Liver (tissue), 9 donors: ENCODE data around the gene UAP1. TPM values are rescaled to one million over a fixed set of nuclear protein-coding genes. Genes with fewer than 3 reads are reported as not detected.

Source experiments
- DNase-seq: peaks from one replicate; pipeline ENCODE4 v3.0.0-alpha.2; 2017; ENCODE audit warnings: low spot score
- H3K27ac ChIP-seq, 2 donors: one replicate each; pipeline ENCODE4 v1.7.0; 2013; ENCODE audit warnings: inconsistent platforms in 2 of 2, low read length in 2 of 2, control low read depth in 1 of 2, low read depth in 1 of 2, mild to moderate bottlenecking in 1 of 2
- H3K27me3 ChIP-seq, 4 donors: one replicate each; pipeline versions ENCODE4 v1.6.1 to v1.7.0; 2013; ENCODE audit warnings: low read length in 3 of 4, inconsistent platforms in 1 of 4, mild to moderate bottlenecking in 1 of 4, moderate library complexity in 1 of 4; ENCODE audit not compliant: control insufficient read depth in 4 of 4, insufficient read depth in 4 of 4
- H3K36me3 ChIP-seq, 4 donors: one replicate each; pipeline versions ENCODE4 v1.6.1 to v1.7.0; 2013; ENCODE audit warnings: low read length in 3 of 4, mild to moderate bottlenecking in 3 of 4, low read depth in 1 of 4, moderate library complexity in 1 of 4; ENCODE audit not compliant: control insufficient read depth in 4 of 4, insufficient read depth in 3 of 4
- H3K4me1 ChIP-seq, 4 donors: one replicate each; pipeline versions ENCODE4 v1.6.1 to v1.7.0; 2013; ENCODE audit warnings: low read length in 3 of 4, mild to moderate bottlenecking in 3 of 4, moderate library complexity in 1 of 4; ENCODE audit not compliant: control insufficient read depth in 4 of 4, insufficient read depth in 4 of 4
- H3K4me3 ChIP-seq, 3 donors: one replicate each; pipeline versions ENCODE4 v1.6.1 to v1.7.0; 2013; ENCODE audit warnings: low read length in 3 of 3, control low read depth in 1 of 3, low read depth in 1 of 3, mild to moderate bottlenecking in 1 of 3
- H3K9ac ChIP-seq, 2 donors: one replicate each; pipeline ENCODE4 v1.7.0; 2013; ENCODE audit warnings: low read length in 2 of 2, mild to moderate bottlenecking in 2 of 2, moderate library complexity in 2 of 2, control low read depth in 1 of 2, low read depth in 1 of 2
- H3K9me3 ChIP-seq, 4 donors: one replicate each; pipeline versions ENCODE4 v1.6.1 to v1.7.0; 2013; ENCODE audit warnings: low read length in 3 of 4; ENCODE audit not compliant: control insufficient read depth in 4 of 4
- ATF3 ChIP-seq: IDR thresholded peaks from 2 replicates; pipeline ENCODE4 v1.6.1; 2016; ENCODE audit warnings: antibody characterized with exemption
- CTCF ChIP-seq: fragments of 150-350 bp; IDR thresholded peaks from 2 replicates; pipeline ENCODE4 v1.5.1; 2017; ENCODE audit warnings: improper control_type of control experiment, low read depth, low read length; ENCODE audit not compliant: missing input control
- EGR1 ChIP-seq, 2 donors: IDR thresholded peaks; 2 replicates each; pipeline ENCODE4 v1.6.1; 2016 to 2018; ENCODE audit warnings: antibody characterized with exemption in 2 of 2, low read depth in 2 of 2
- FOXA1 ChIP-seq: IDR thresholded peaks from 2 replicates; pipeline ENCODE4 v1.6.1; 2016; ENCODE audit warnings: antibody characterized with exemption
- FOXA2 ChIP-seq: IDR thresholded peaks from 2 replicates; pipeline ENCODE4 v1.6.1; 2016; ENCODE audit warnings: antibody characterized with exemption
- GABPA ChIP-seq, 2 donors: IDR thresholded peaks in 1 of 2; conservative IDR thresholded peaks in 1 of 2; 2 replicates each; pipeline ENCODE4 v1.6.1; 2016; ENCODE audit warnings: antibody characterized with exemption in 2 of 2, mild to moderate bottlenecking in 1 of 2, moderate library complexity in 1 of 2
- HNF4A ChIP-seq, 2 donors: conservative IDR thresholded peaks; 2 replicates each; pipeline ENCODE4 v1.6.1; 2016; ENCODE audit warnings: antibody characterized with exemption in 2 of 2, mild to moderate bottlenecking in 2 of 2
- HNF4G ChIP-seq: IDR thresholded peaks from 2 replicates; pipeline ENCODE4 v1.6.1; 2016; ENCODE audit warnings: antibody characterized with exemption
- JUND ChIP-seq, 2 donors: IDR thresholded peaks; 2 replicates each; pipeline ENCODE4 v1.6.1; 2016; ENCODE audit warnings: antibody characterized with exemption in 2 of 2
- MAX ChIP-seq: IDR thresholded peaks from 2 replicates; pipeline ENCODE4 v1.6.1; 2016; ENCODE audit warnings: antibody characterized with exemption
- NR2F2 ChIP-seq: IDR thresholded peaks from 2 replicates; pipeline ENCODE4 v1.6.1; 2016; ENCODE audit warnings: antibody characterized with exemption
- RAD21 ChIP-seq, 2 donors: IDR thresholded peaks; 2 replicates each; pipeline ENCODE4 v1.6.1; 2016; ENCODE audit warnings: antibody characterized with exemption in 2 of 2, mild to moderate bottlenecking in 2 of 2
- RXRA ChIP-seq, 2 donors: IDR thresholded peaks; 2 replicates each; pipeline ENCODE4 v1.6.1; 2017 to 2018; ENCODE audit warnings: antibody characterized with exemption in 2 of 2, mild to moderate bottlenecking in 1 of 2
- SP1 ChIP-seq: IDR thresholded peaks from 2 replicates; pipeline ENCODE4 v1.6.1; 2018; ENCODE audit warnings: antibody characterized with exemption, mild to moderate bottlenecking
- TAF1 ChIP-seq: conservative IDR thresholded peaks from 2 replicates; pipeline ENCODE4 v1.6.1; 2016; ENCODE audit warnings: antibody characterized with exemption, mild to moderate bottlenecking
- YY1 ChIP-seq: IDR thresholded peaks from 2 replicates; pipeline ENCODE4 v1.6.1; 2016; ENCODE audit warnings: antibody characterized with exemption, mild to moderate bottlenecking
- WGBS: extraction: QIAGEN DNeasy Blood & Tissue Kit; methylation state at CpG from one replicate; pipeline ENCODE4 v1.1.7; 2013; 5-methylcytosine and 5-hydroxymethylcytosine counted together
- polyA plus RNA-seq, 2 donors: library from polyadenylated mRNA; stranded (reverse) in 1 of 2; unstranded in 1 of 2; fragments of 200-250 nt in 1 of 2; fragments of >200 nt in 1 of 2; fragmentation: Nextera tagmentation in 1 of 2; extraction: Ambion mirVana in 1 of 2; gene quantifications; one replicate each; pipeline versions ENCODE4 v1.2.1 to v1.2.3, GENCODE V29; 2013 to 2015
- total RNA-seq, 2 donors: library from RNA; depleted of rRNA; stranded (reverse); fragments of >200 nt; gene quantifications; one replicate each; pipeline ENCODE4 v1.2.3, GENCODE V29; 2014
- TF ChIP-seq, protein P1 (sequence below): IDR thresholded peaks from 2 replicates; pipeline ENCODE4 v1.6.1; 2016; ENCODE audit warnings: antibody characterized with exemption, mild to moderate bottlenecking
- TF ChIP-seq, protein P2 (sequence below): IDR thresholded peaks from 2 replicates; pipeline ENCODE4 v1.6.1; 2016; ENCODE audit warnings: antibody characterized with exemption
- donor health status: healthy.
- donor health status: healthy.
- donor health status: healthy.
- donor health status: healthy.
- donor health status: healthy.

UAP1 gene
- total and polyA plus RNA-seq, 4 donors: 28.9 to 120 (median 51.7) TPM

DNA sequence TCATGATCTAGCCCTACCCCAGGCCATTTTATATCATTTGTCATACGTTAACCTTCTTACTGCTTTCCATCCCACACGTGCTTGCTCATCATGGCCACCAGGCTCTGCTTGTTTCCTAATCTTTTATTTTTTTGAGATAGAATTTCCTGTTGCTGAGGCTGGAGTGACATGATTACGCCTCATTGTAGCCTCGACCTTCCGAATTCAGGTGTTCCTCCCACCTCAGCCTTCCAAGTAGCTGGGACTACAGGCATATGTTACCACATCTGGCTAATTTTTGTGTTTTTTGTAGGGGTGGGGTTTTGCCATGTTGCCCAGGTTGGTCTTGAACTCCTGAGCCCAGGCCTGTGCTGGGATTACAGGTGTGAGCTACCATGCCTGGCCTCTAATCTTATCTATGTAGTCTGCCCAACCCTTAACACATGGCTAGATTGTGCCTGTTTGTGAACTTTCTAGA is 3.3 kb downstream of the UAP1 start:
- H3K27me3 ChIP-seq: no peaks in the 10 kb centered on the region
- peaks cover 6 to 46% (median 16%) of the 10 kb centered on the region in 4 donors for H3K4me1 ChIP-seq
- no peak overlapping the region for H3K4me3 ChIP-seq
- H3K36me3 ChIP-seq: peaks cover 2 to 25% (median 10%) of the 10 kb centered on the region in 4 donors
- H3K9ac ChIP-seq: no peak overlapping the region
- DNase-seq: no peak
- no peak for TF ChIP-seq ATF3
- TF ChIP-seq NR2F2: no peak
- TF ChIP-seq SP1: no peak
- TF ChIP-seq FOXA1: no peak
- TF ChIP-seq YY1: no peak
- TF ChIP-seq TAF1: no peak
- no peak for TF ChIP-seq EGR1 (IDR thresholded peaks at IDR 0.05; ENCODE audit: low read depth in 2 of 2)
- no peak for TF ChIP-seq JUND (IDR thresholded peaks at IDR 0.05)
- TF ChIP-seq RAD21 (IDR thresholded peaks at IDR 0.05): no peak
- no peak for TF ChIP-seq RXRA (IDR thresholded peaks at IDR 0.05)
- TF ChIP-seq, protein P1, sequence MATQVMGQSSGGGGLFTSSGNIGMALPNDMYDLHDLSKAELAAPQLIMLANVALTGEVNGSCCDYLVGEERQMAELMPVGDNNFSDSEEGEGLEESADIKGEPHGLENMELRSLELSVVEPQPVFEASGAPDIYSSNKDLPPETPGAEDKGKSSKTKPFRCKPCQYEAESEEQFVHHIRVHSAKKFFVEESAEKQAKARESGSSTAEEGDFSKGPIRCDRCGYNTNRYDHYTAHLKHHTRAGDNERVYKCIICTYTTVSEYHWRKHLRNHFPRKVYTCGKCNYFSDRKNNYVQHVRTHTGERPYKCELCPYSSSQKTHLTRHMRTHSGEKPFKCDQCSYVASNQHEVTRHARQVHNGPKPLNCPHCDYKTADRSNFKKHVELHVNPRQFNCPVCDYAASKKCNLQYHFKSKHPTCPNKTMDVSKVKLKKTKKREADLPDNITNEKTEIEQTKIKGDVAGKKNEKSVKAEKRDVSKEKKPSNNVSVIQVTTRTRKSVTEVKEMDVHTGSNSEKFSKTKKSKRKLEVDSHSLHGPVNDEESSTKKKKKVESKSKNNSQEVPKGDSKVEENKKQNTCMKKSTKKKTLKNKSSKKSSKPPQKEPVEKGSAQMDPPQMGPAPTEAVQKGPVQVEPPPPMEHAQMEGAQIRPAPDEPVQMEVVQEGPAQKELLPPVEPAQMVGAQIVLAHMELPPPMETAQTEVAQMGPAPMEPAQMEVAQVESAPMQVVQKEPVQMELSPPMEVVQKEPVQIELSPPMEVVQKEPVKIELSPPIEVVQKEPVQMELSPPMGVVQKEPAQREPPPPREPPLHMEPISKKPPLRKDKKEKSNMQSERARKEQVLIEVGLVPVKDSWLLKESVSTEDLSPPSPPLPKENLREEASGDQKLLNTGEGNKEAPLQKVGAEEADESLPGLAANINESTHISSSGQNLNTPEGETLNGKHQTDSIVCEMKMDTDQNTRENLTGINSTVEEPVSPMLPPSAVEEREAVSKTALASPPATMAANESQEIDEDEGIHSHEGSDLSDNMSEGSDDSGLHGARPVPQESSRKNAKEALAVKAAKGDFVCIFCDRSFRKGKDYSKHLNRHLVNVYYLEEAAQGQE: no peak
- TF ChIP-seq CTCF: no peak
- TF ChIP-seq FOXA2: no peak
- TF ChIP-seq, protein P2, sequence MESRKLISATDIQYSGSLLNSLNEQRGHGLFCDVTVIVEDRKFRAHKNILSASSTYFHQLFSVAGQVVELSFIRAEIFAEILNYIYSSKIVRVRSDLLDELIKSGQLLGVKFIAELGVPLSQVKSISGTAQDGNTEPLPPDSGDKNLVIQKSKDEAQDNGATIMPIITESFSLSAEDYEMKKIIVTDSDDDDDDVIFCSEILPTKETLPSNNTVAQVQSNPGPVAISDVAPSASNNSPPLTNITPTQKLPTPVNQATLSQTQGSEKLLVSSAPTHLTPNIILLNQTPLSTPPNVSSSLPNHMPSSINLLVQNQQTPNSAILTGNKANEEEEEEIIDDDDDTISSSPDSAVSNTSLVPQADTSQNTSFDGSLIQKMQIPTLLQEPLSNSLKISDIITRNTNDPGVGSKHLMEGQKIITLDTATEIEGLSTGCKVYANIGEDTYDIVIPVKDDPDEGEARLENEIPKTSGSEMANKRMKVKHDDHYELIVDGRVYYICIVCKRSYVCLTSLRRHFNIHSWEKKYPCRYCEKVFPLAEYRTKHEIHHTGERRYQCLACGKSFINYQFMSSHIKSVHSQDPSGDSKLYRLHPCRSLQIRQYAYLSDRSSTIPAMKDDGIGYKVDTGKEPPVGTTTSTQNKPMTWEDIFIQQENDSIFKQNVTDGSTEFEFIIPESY: no peak
- TF ChIP-seq HNF4A (conservative IDR thresholded peaks at IDR 0.05): no peak
- TF ChIP-seq MAX: no peak
- no peak for TF ChIP-seq GABPA (IDR thresholded peaks at IDR 0.05 in 1 of 2, conservative IDR thresholded peaks at IDR 0.05 in 1 of 2)
- no peak for TF ChIP-seq HNF4G
- H3K27ac ChIP-seq: no peak overlapping the region
- 75% methylated on average over 5 of the region's 5 CpGs for whole genome bisulfite sequencing
- no peaks in the 10 kb centered on the region for H3K9me3 ChIP-seq
